Dendritic cell treated with granulocyte-macrophage colony-stimulating factor and Interleukin-4, amounts not matched to agents 40 ng/mL and 50 ng/mL, for 4 days (primary cell): ENCODE results near the gene ANO6.
"Not testable (repeated sequence)": the region's sequence is repeated elsewhere in the genome, so short reads cannot be mapped to it uniquely, and the experiment has no call there.

Source experiments
- H3K27ac Mint-ChIP-seq: one replicate; pipeline ENCODE4 v1.8.0; 2022; ENCODE audit warnings: mild to moderate bottlenecking, mixed read lengths
- H3K27me3 Mint-ChIP-seq: one replicate; pipeline ENCODE4 v1.8.0; 2022; ENCODE audit warnings: mild to moderate bottlenecking, mixed read lengths
- H3K36me3 Mint-ChIP-seq: one replicate; pipeline ENCODE4 v1.8.0; 2022; ENCODE audit warnings: low read depth, mixed read lengths
- H3K4me1 Mint-ChIP-seq: one replicate; pipeline ENCODE4 v1.8.0; 2022; ENCODE audit warnings: low read depth, mixed read lengths
- H3K4me3 Mint-ChIP-seq: one replicate; pipeline ENCODE4 v1.8.0; 2022; ENCODE audit warnings: mild to moderate bottlenecking, moderate library complexity, mixed read lengths
- H3K9me3 Mint-ChIP-seq: one replicate; pipeline ENCODE4 v1.8.0; 2022; ENCODE audit warnings: mixed read lengths
- intact Hi-C: fragments of 100-400 bp; cut with micrococcal nuclease; formaldehyde crosslinking; loops from one replicate; pipeline ENCODE4 v1.15.0; 2022

ANO6 gene, protein sequence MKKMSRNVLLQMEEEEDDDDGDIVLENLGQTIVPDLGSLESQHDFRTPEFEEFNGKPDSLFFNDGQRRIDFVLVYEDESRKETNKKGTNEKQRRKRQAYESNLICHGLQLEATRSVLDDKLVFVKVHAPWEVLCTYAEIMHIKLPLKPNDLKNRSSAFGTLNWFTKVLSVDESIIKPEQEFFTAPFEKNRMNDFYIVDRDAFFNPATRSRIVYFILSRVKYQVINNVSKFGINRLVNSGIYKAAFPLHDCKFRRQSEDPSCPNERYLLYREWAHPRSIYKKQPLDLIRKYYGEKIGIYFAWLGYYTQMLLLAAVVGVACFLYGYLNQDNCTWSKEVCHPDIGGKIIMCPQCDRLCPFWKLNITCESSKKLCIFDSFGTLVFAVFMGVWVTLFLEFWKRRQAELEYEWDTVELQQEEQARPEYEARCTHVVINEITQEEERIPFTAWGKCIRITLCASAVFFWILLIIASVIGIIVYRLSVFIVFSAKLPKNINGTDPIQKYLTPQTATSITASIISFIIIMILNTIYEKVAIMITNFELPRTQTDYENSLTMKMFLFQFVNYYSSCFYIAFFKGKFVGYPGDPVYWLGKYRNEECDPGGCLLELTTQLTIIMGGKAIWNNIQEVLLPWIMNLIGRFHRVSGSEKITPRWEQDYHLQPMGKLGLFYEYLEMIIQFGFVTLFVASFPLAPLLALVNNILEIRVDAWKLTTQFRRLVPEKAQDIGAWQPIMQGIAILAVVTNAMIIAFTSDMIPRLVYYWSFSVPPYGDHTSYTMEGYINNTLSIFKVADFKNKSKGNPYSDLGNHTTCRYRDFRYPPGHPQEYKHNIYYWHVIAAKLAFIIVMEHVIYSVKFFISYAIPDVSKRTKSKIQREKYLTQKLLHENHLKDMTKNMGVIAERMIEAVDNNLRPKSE

DNA sequence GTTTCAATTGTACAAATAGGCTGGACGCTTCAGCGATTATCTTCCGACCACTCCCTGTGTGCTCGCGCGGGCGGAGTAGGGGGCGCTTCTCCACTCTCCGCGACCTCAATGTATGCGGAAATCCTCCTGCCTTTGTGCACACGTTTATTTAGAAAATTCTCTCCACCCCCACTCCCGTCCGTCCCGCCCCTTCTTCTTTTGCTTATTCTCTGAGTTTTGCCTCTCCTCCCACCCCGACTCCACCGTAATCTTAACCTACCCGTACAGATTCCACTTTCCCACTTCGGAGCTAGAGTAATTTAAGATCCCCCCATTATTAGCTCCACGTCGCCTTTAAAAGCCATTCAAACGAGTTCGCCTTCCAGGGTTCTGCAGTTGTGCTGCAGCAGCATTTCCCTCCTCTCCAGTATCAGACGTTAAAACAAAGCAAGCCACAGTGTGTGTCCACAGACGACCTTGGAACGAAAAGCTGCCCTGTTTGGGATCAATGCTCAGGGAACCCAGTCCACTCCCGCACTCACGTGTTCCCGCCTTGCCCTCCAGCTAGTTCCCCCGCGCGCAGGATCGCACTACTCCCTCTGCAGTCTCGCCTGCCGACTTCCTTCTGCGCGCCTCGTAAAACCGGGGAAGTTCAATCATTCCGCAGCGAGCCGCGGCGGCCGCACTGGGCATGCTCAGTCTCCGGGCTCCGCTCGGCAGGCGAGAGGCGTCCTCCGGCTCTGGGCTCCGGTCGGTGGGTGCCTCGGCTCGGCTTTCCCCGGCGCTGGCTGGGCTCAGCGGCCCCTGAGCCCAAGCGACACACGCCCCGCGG lies at the start of gene ANO6:
ANO6 (plus strand) TSS at position 677 of the 811 bp plus-strand sequence. CDS start 227 bp downstream, outside the sequence.
- no peaks in the 10 kb centered on the region for H3K9me3 Mint-ChIP-seq
- H3K4me1 Mint-ChIP-seq, result peaks cover 47% of the 10 kb centered on the region
- H3K36me3 Mint-ChIP-seq, result peaks cover 24% of the 10 kb centered on the region
- intact Hi-C loops, result loop anchor here (1.0 to 10.0 kb wide), 4 partner anchors 9 to 509 kb away; partner anchors contain the start of gene ARID2
- no peaks in the 10 kb centered on the region for H3K27me3 Mint-ChIP-seq
- peak within 1 kb of the TSS; percentile 100 for H3K4me3 Mint-ChIP-seq
- H3K27ac Mint-ChIP-seq, result peak within 1 kb of the TSS; percentile 90

GRCh38 chr12:45168976-45169375 lies 46.9 kb upstream of the ANO6 start:
- Mint-ChIP-seq H3K27me3 (no peaks in the 10 kb centered on the region), H3K27ac (no peak overlapping the region), H3K4me3 (no peak overlapping the region), H3K4me1 (peaks cover 6% of the 10 kb centered on the region), H3K36me3 (no peaks in the 10 kb centered on the region), H3K9me3 (peaks cover 3% of the 10 kb centered on the region)
- intact Hi-C loops, result no loop called here

- Mint-ChIP-seq H3K27ac (no peak overlapping the region), H3K36me3 (peaks cover 11% of the 10 kb centered on the region)
- intact Hi-C loops, result loop anchor here (1.0 to 10.0 kb wide), 3 partner anchors 46 to 244 kb away; partner anchors contain the start of gene ANO6
Observed at GRCh38 chr12:45170456-45171042, 45.3 kb upstream of the ANO6 start.

GRCh38 chr12:45173293-45173692 lies 42.6 kb upstream of the ANO6 start:
- not testable (repeated sequence) for H3K27me3 Mint-ChIP-seq, H3K4me3 Mint-ChIP-seq, H3K4me1 Mint-ChIP-seq, H3K27ac Mint-ChIP-seq
- intact Hi-C loops, result loop anchor here (10.0 kb wide), 1 partner anchor 242 kb away; no protein-coding TSS in a partner anchor
- Mint-ChIP-seq H3K36me3 (peaks cover 36% of the 10 kb centered on the region), H3K9me3 (peaks cover 27% of the 10 kb centered on the region)

More at GRCh38 chr12:45170456-45171042, 45.3 kb upstream of the ANO6 start:
- no peaks in the 10 kb centered on the region for H3K9me3 Mint-ChIP-seq
- no peaks in the 10 kb centered on the region for H3K27me3 Mint-ChIP-seq
- H3K4me3 Mint-ChIP-seq, result no peak overlapping the region
- H3K4me1 Mint-ChIP-seq, result peaks cover 6% of the 10 kb centered on the region

GRCh38 chr12:45174595-45174994 lies 41.3 kb upstream of the ANO6 start:
- no peaks in the 10 kb centered on the region for H3K4me1 Mint-ChIP-seq
- intact Hi-C loops, result loop anchor here (10.0 kb wide), 1 partner anchor 240 kb away; no protein-coding TSS in a partner anchor
- H3K27me3 Mint-ChIP-seq, result no peaks in the 10 kb centered on the region
- no peak overlapping the region for H3K27ac Mint-ChIP-seq
- no peak overlapping the region for H3K4me3 Mint-ChIP-seq
- peaks cover 48% of the 10 kb centered on the region for H3K36me3 Mint-ChIP-seq
- H3K9me3 Mint-ChIP-seq, result peaks cover 39% of the 10 kb centered on the region

GRCh38 chr12:45178771-45179170 lies 37.1 kb upstream of the ANO6 start:
- Mint-ChIP-seq H3K4me1 (no peaks in the 10 kb centered on the region), H3K9me3 (peaks cover 39% of the 10 kb centered on the region), H3K27me3 (no peaks in the 10 kb centered on the region), H3K4me3 (no peak overlapping the region), H3K27ac (no peak overlapping the region), H3K36me3 (peaks cover 48% of the 10 kb centered on the region)
- intact Hi-C loops, result loop anchor here (10.0 kb wide), 1 partner anchor 236 kb away; no protein-coding TSS in a partner anchor

GRCh38 chr12:45182511-45182910 lies 33.4 kb upstream of the ANO6 start:
- Mint-ChIP-seq H3K4me1 (peaks cover 26% of the 10 kb centered on the region), H3K27ac (no peak overlapping the region), H3K9me3 (peaks cover 20% of the 10 kb centered on the region), H3K36me3 (peaks cover 20% of the 10 kb centered on the region), H3K27me3 (no peaks in the 10 kb centered on the region), H3K4me3 (no peak overlapping the region)
- intact Hi-C loops, result loop anchor here (5.0 kb wide), 1 partner anchor 35 kb away; the partner anchor contains the start of gene ANO6

DNA sequence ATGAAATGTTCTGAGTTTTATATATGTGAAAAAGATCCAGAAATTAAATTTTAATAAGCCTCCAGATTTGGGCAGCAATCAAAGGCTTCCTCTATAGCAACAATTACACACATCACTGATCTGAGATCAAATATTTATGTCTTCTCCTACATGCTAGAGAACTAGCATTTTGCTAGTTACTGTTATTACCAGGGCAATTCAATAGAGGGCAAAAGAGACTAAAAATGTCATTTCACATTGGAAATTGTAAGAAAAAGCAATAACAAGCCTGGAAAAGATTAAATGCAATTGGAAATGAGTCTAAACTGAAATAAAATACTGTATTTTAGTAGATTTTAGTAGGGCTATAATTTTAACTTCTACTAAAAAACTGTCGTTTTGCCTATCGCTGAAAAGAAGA lies 32.6 kb upstream of the ANO6 start:
- intact Hi-C loops, result loop anchor here (5.0 kb wide), 1 partner anchor 34 kb away; the partner anchor contains the start of gene ANO6
- no peak overlapping the region for H3K4me3 Mint-ChIP-seq
- H3K9me3 Mint-ChIP-seq, result peaks cover 13% of the 10 kb centered on the region
- peaks cover 12% of the 10 kb centered on the region for H3K36me3 Mint-ChIP-seq
- peaks cover 26% of the 10 kb centered on the region for H3K4me1 Mint-ChIP-seq
- H3K27ac Mint-ChIP-seq, result no peak overlapping the region
- H3K27me3 Mint-ChIP-seq, result no peaks in the 10 kb centered on the region

DNA sequence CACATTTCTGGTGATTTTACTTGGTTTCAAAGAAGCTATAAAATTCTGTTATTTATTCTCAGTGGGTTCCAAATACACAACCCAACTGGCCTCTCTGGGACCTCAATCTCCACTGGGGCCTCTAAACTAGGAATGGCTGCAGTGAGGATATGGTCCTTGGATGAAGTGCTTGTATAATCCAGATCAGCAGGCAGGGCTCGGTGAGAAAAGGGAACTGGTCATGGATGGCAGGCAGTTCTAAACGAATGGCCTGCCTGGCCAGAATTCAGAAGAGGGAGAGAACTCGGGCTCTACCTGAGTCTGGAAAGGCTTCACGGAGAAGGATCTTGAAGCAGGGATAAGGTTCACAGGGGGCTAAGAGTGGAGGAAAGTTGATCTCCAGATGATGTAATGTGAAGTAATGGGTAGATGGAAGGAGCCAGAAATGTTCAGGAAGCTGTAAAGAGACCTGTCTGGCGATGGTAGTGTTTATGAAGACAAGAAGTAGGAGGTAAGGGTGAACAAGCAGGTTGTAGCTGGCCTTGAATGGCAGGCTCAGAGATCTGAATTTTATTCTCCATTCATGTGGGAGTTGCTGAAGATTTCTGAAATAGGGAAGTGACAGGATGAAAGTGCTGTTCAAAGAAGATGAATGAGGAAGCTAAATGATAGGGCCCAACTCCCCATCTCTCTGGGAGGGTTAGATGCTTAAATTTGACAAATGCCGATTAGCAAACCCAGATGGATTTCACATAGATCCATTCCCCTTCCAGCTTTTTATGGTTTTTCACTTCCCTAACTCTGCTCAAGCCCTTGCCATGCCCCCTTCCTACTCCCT lies 31.5 kb upstream of the ANO6 start:
- Mint-ChIP-seq H3K4me3 (peak overlapping the region; percentile 51), H3K27ac (peak overlapping the region; percentile 69), H3K9me3 (peaks cover 2% of the 10 kb centered on the region), H3K36me3 (peaks cover 1% of the 10 kb centered on the region), H3K27me3 (no peaks in the 10 kb centered on the region), H3K4me1 (peaks cover 31% of the 10 kb centered on the region)
- intact Hi-C loops, result loop anchor here (1.0 to 5.0 kb wide), 2 partner anchors 8 to 33 kb away; partner anchors contain the start of gene ANO6

- Mint-ChIP-seq H3K9me3 (no peaks in the 10 kb centered on the region), H3K36me3 (no peaks in the 10 kb centered on the region), H3K4me3 (no peak overlapping the region), H3K27me3 (no peaks in the 10 kb centered on the region), H3K4me1 (peaks cover 40% of the 10 kb centered on the region), H3K27ac (no peak overlapping the region)
- intact Hi-C loops, result no loop called here
Observed at GRCh38 chr12:45186762-45187161, 29.1 kb upstream of the ANO6 start.

GRCh38 chr12:45189766-45190403 lies 26.0 kb upstream of the ANO6 start:
- intact Hi-C loops, result no loop called here
- H3K9me3 Mint-ChIP-seq, result no peaks in the 10 kb centered on the region
- no peak overlapping the region for H3K27ac Mint-ChIP-seq
- no peak overlapping the region for H3K4me3 Mint-ChIP-seq
- H3K27me3 Mint-ChIP-seq, result no peaks in the 10 kb centered on the region
- H3K36me3 Mint-ChIP-seq, result no peaks in the 10 kb centered on the region
- H3K4me1 Mint-ChIP-seq, result peaks cover 50% of the 10 kb centered on the region

GRCh38 chr12:45191239-45191638 lies 24.7 kb upstream of the ANO6 start:
- no peaks in the 10 kb centered on the region for H3K9me3 Mint-ChIP-seq

More at GRCh38 chr12:45191239-45191638, 24.7 kb upstream of the ANO6 start:
- intact Hi-C loops, result no loop called here
- H3K27me3 Mint-ChIP-seq, result no peaks in the 10 kb centered on the region
- peaks cover 42% of the 10 kb centered on the region for H3K4me1 Mint-ChIP-seq
- no peak overlapping the region for H3K27ac Mint-ChIP-seq
- no peak overlapping the region for H3K4me3 Mint-ChIP-seq
- H3K36me3 Mint-ChIP-seq, result no peaks in the 10 kb centered on the region
